ENCODE results near the gene PSMB3. TPM values are rescaled to one million over a fixed set of nuclear protein-coding genes. Genes with fewer than 3 reads are reported as not detected.

PSMB3 gene
- total RNA-seq, 1 experiment from 2014 or later: 273 TPM

- TF ChIP-seq FOXP4 (CRISPR knock-in tag; IDR thresholded peaks at IDR 0.05) (peak; percentile 86; the same call in 1 of the 2 replicates), PRDM15 (CRISPR knock-in tag; IDR thresholded peaks at IDR 0.05) (0 out of 2 replicates have a peak, but pooled peaks have one; percentile 36), FOXP1 (CRISPR knock-in tag; IDR thresholded peaks at IDR 0.05; ENCODE audit: borderline replicate concordance) (peak; percentile 33; the same call in 1 of the 2 replicates), USF2 (CRISPR knock-in tag; IDR thresholded peaks at IDR 0.05) (0 out of 2 replicates have a peak, but pooled peaks have one; percentile 9), KAT7 (CRISPR knock-in tag; IDR thresholded peaks at IDR 0.05; ENCODE audit: borderline replicate concordance) (peak; percentile 33; the same call in 1 of the 2 replicates), ATF3 (CRISPR knock-in tag; conservative IDR thresholded peaks at IDR 0.05) (no peak)
Measured at GRCh38 chr17:38798614-38799500, 46.3 kb downstream of the PSMB3 start (continued).

- ChIA-PET CTCF (interaction anchor here (0.6 to 1.0 kb wide), 4 partner anchors 38 to 183 kb away, joined by 3 read pairs; partner anchors contain the start of gene RPL23), POLR2A (interaction anchor here (1.2 kb wide), 1 partner anchor 54 kb away, joined by 3 read pairs; the partner anchor contains the start of gene RPL23)
- Mint-ChIP-seq H3K4me3 (peak within 1 kb of the TSS; percentile 98), H3K36me3 (peaks cover 52% of the 10 kb centered on the region), H3K27ac (peak within 1 kb of the TSS; percentile 97), H3K27me3 (ENCODE audit: low read depth) (no peaks in the 10 kb centered on the region), H3K4me1 (peaks cover 21% of the 10 kb centered on the region), H3K9me3 (no peaks in the 10 kb centered on the region)
- ATAC-seq (peak; percentile 94), DNase-seq (ENCODE audit: low spot score) (peak; percentile 97)
- TF ChIP-seq ELF4 (CRISPR knock-in tag; IDR thresholded peaks at IDR 0.05; ENCODE audit: low read depth): no peak
- peak; percentile 69; the same call in 1 of the 2 replicates for TF ChIP-seq GABPB1 (CRISPR knock-in tag; IDR thresholded peaks at IDR 0.05)
- TF ChIP-seq NFYB (CRISPR knock-in tag; conservative IDR thresholded peaks at IDR 0.05; ENCODE audit: low read depth): peak; percentile 41; the same call in 1 of the 2 replicates
- TF ChIP-seq ZSCAN18 (CRISPR knock-in tag; IDR thresholded peaks at IDR 0.05): no peak
- TF ChIP-seq ETV6 (CRISPR knock-in tag; IDR thresholded peaks at IDR 0.05): peak; percentile 43; the same call in 1 of the 2 replicates
- no peak for TF ChIP-seq CTCF (IDR thresholded peaks at IDR 0.05)
- TF ChIP-seq ZNF138 (CRISPR knock-in tag; conservative IDR thresholded peaks at IDR 0.05): no peak
- no peak for TF ChIP-seq ZNF121 (CRISPR knock-in tag; IDR thresholded peaks at IDR 0.05)
- TF ChIP-seq ZNF423 (CRISPR knock-in tag; IDR thresholded peaks at IDR 0.05): no peak
- TF ChIP-seq JUN (CRISPR knock-in tag; IDR thresholded peaks at IDR 0.05): no peak
- peak; percentile 92 for TF ChIP-seq SP1 (CRISPR knock-in tag; conservative IDR thresholded peaks at IDR 0.05)
- no peak for TF ChIP-seq CREB1 (CRISPR knock-in tag; IDR thresholded peaks at IDR 0.05)
- peak; percentile 86 for TF ChIP-seq NFATC4 (CRISPR knock-in tag; IDR thresholded peaks at IDR 0.05)
- no peak for TF ChIP-seq ATF1 (CRISPR knock-in tag; IDR thresholded peaks at IDR 0.05)
- TF ChIP-seq FOXP1 (CRISPR knock-in tag; IDR thresholded peaks at IDR 0.05; ENCODE audit: borderline replicate concordance): peak; percentile 70; the same call in 1 of the 2 replicates
- no peak for TF ChIP-seq ZNF317 (CRISPR knock-in tag; IDR thresholded peaks at IDR 0.05; ENCODE audit: borderline replicate concordance, low read depth)
- no peak for TF ChIP-seq SOX15 (CRISPR knock-in tag; IDR thresholded peaks at IDR 0.05)
- peak; percentile 75 for TF ChIP-seq MAX (CRISPR knock-in tag; IDR thresholded peaks at IDR 0.05)
Measured at GRCh38 chr17:38799501-38800236, 47.1 kb downstream of the PSMB3 start, which contains the start of gene PIP4K2B. Gene PIP4K2B, minus strand, starts transcription at chr17:38799556. Its CDS starts 132 bp downstream, at chr17:38799424.

Data from WTC11 (cell line).